K562 (cell line): ENCODE results near the gene GPER1. TPM values are rescaled to one million over a fixed set of nuclear protein-coding genes. Genes with fewer than 3 reads are reported as not detected.

ENCODE experiments used
- AFF4 ChIP-seq: sonication (generic); formaldehyde crosslinking; IDR thresholded peaks from 2 replicates; pipeline ENCODE4 v1.8.0; 2023; ENCODE audit warnings: mild to moderate bottlenecking, missing genetic modification reagents
- FOSL1 ChIP-seq: fragments of 200-800 bp; sonication (Bioruptor generic); conservative IDR thresholded peaks from 2 replicates; pipeline ENCODE4 v1.6.1; 2016; ENCODE audit warnings: missing genetic modification characterization, missing compliant biosample characterization
- FOXP1 ChIP-seq: sonication (generic); formaldehyde crosslinking; IDR thresholded peaks from 2 replicates; pipeline ENCODE4 v1.8.0; 2022; ENCODE audit warnings: mild to moderate bottlenecking, missing genetic modification reagents
- ILK ChIP-seq: fragments of 450-650 bp; IDR thresholded peaks from 2 replicates; pipeline ENCODE4 v1.6.1; 2016; ENCODE audit warnings: missing genetic modification characterization, low read depth, mild to moderate bottlenecking, missing compliant biosample characterization, moderate library complexity, borderline replicate concordance
- JUN ChIP-seq, 2 experiments: sonication (generic) in 1 of 2; formaldehyde crosslinking in 1 of 2; IDR thresholded peaks; 2 replicates each; pipeline versions ENCODE4 v1.6.1 to v1.8.0; 2012 to 2022; ENCODE audit warnings: borderline replicate concordance in 2 of 2, mild to moderate bottlenecking in 2 of 2, improper control_type of control experiment in 1 of 2, low read depth in 1 of 2, low read length in 1 of 2, missing genetic modification reagents in 1 of 2
- MXI1 ChIP-seq: IDR thresholded peaks from 2 replicates; pipeline ENCODE4 v1.6.1; 2011; ENCODE audit warnings: low read depth, mild to moderate bottlenecking, improper control_type of control experiment, low read length
- SMARCA4 ChIP-seq: fragments of 450-650 bp; IDR thresholded peaks from 2 replicates; pipeline ENCODE4 v1.6.1; 2016
- ZBTB34 ChIP-seq: fragments of 250-450 bp; sonication (Bioruptor Pico); IDR thresholded peaks from 2 replicates; pipeline ENCODE4 v1.8.0; 2021; ENCODE audit warnings: mild to moderate bottlenecking, moderate library complexity
- ZNF764 ChIP-seq: fragments of 250-450 bp; sonication (Bioruptor Pico); IDR thresholded peaks from 2 replicates; pipeline ENCODE4 v1.4.0; 2020; ENCODE audit warnings: low read depth, mild to moderate bottlenecking, moderate library complexity
- polyA plus RNA-seq, 8 experiments: library from polyadenylated mRNA; depleted of rRNA in 4 of 8; stranded (reverse) in 5 of 8; unstranded in 3 of 8; fragments of >200 nt; fragmentation: Nextera tagmentation in 2 of 8; fragmentation: Illumina TruSeq in 1 of 8; extraction: Ambion mirVana in 2 of 8; extraction: Trizol in 1 of 8; gene quantifications; 2 replicates each; pipeline versions ENCODE4 v1.2.1 to v1.2.3, GENCODE V29; 2011 to 2014; ENCODE audit warnings: inconsistent platforms in 1 of 8, missing spikeins in 1 of 8
- total RNA-seq, 7 experiments: library from RNA; depleted of rRNA in 6 of 7; stranded (reverse); fragments of >200 nt in 6 of 7; fragmentation: Illumina TruSeq in 2 of 7; extraction: Trizol in 2 of 7; gene quantifications; 2 replicates each; pipeline versions ENCODE4 v1.2.1 to v1.2.3, GENCODE V29; 2011 to 2021; ENCODE audit warnings: low replicate concordance in 1 of 7
- TF ChIP-seq, protein P1 (sequence below): fragments of 450-650 bp; conservative IDR thresholded peaks from 2 replicates; pipeline ENCODE4 v1.6.1; 2016; ENCODE audit warnings: missing genetic modification characterization, low read depth, mild to moderate bottlenecking, missing compliant biosample characterization, moderate library complexity

The GPER1 gene
- total and polyA plus RNA-seq, 9 of the 15 experiments (the other 6 are each of a cell fraction or from before 2014, with no cell fraction given) = 0.04 to 0.09 (median 0.08) TPM; not detected in 6

DNA sequence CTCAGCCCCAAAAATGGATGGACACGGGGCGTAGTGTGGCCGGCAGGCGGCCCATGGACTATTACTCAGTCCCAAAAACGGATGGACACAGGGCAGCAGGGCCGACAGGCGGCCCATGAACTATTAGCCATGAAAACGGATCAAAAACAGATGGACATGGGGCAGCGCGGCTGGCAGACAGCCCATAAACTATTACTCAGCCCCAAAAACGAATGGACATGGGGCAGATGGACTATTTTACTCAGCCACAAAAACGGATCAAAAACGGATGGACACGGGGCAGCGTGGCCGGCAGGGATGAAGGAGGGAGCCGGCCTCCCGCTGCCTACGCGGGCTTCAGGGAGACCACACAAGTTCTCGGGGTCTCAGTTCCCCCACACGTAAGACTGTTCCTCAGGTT lies 32.9 kb downstream of the GPER1 start (continued):
- TF ChIP-seq ZBTB34 (CRISPR knock-in tag) (no peak), AFF4 (CRISPR knock-in tag) (no peak), SMARCA4 (no peak), FOSL1 (tag) (no peak), ZNF764 (CRISPR knock-in tag) (no peak), ILK (tag) (no peak), MXI1 (no peak), JUN (IDR thresholded peaks at IDR 0.05; ENCODE audit: borderline replicate concordance, low read depth, low read length) (no peak), JUN (CRISPR knock-in tag; IDR thresholded peaks at IDR 0.05; ENCODE audit: borderline replicate concordance) (no peak), FOXP1 (CRISPR knock-in tag) (no peak)
- TF ChIP-seq, protein P1, sequence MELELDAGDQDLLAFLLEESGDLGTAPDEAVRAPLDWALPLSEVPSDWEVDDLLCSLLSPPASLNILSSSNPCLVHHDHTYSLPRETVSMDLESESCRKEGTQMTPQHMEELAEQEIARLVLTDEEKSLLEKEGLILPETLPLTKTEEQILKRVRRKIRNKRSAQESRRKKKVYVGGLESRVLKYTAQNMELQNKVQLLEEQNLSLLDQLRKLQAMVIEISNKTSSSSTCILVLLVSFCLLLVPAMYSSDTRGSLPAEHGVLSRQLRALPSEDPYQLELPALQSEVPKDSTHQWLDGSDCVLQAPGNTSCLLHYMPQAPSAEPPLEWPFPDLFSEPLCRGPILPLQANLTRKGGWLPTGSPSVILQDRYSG (tag) = no peak
